Prostate gland (tissue), 2 donors: ENCODE data around the gene PHF21B. TPM values are rescaled to one million over a fixed set of nuclear protein-coding genes. Genes with fewer than 3 reads are reported as not detected.

Source experiments
- DNase-seq: peaks from one replicate; pipeline ENCODE4 v3.0.0-alpha.2; 2019; ENCODE audit warnings: low spot score
- H3K27ac ChIP-seq, 2 donors: fragments of 200-600 bp; sonication (generic); 2 replicates each; pipeline ENCODE4 v1.5.1; 2017 to 2019
- H3K27me3 ChIP-seq: fragments of 200-600 bp; sonication (generic); replicated peaks from 2 replicates; pipeline ENCODE4 v1.5.1; 2019; ENCODE audit not compliant: insufficient read depth
- H3K36me3 ChIP-seq, 2 donors: fragments of 200-600 bp; sonication (generic); 1 replicate in 1 of 2; 2 replicates in 1 of 2; pipeline versions ENCODE4 v1.5.1 to v1.8.1; 2017 to 2019
- H3K4me1 ChIP-seq: fragments of 200-600 bp; sonication (generic); replicated peaks from 2 replicates; pipeline ENCODE4 v1.5.1; 2019
- H3K4me3 ChIP-seq, 2 donors: fragments of 200-600 bp; sonication (generic); 2 replicates each; pipeline ENCODE4 v1.5.1; 2017 to 2019
- H3K9me3 ChIP-seq: fragments of 200-600 bp; sonication (generic); 2 replicates; pipeline ENCODE4 v1.5.1; 2017
- CTCF ChIP-seq, 4 experiments: fragments of 200-600 bp in 2 of 4; fragments of 450-650 bp in 2 of 4; sonication (generic) in 2 of 4; IDR thresholded peaks; 1 replicate in 3 of 4; 2 replicates in 1 of 4; pipeline ENCODE4 v1.5.1; 2016 to 2019; ENCODE audit warnings: antibody characterized with exemption in 4 of 4, mild to moderate bottlenecking in 2 of 4, moderate library complexity in 2 of 4
- POLR2A ChIP-seq: fragments of 450-650 bp; IDR thresholded peaks from one replicate; pipeline ENCODE4 v1.6.1; 2016; ENCODE audit warnings: antibody characterized with exemption, mild to moderate bottlenecking
- POLR2AphosphoS5 ChIP-seq: sonication (generic); formaldehyde crosslinking; IDR thresholded peaks from one replicate; pipeline ENCODE4 v1.6.1; 2017; ENCODE audit warnings: antibody characterized with exemption
- WGBS: methylation state at CpG from one replicate; pipeline ENCODE4 v1.1.5; 2018; 5-methylcytosine and 5-hydroxymethylcytosine counted together
- intact Hi-C: fragments of 100-400 bp; cut with DNase I; formaldehyde crosslinking; loops from one replicate; pipeline ENCODE4 v1.14.2; 2022
- total RNA-seq, 2 donors: library from RNA; depleted of rRNA; stranded (reverse); fragments of >200 nt; gene quantifications; one replicate each; pipeline ENCODE4 v1.1.0, GENCODE V29; 2016

PHF21B gene
- total RNA-seq, 2 donors from 2014 or later: 9.7 to 27.3 TPM

DNA sequence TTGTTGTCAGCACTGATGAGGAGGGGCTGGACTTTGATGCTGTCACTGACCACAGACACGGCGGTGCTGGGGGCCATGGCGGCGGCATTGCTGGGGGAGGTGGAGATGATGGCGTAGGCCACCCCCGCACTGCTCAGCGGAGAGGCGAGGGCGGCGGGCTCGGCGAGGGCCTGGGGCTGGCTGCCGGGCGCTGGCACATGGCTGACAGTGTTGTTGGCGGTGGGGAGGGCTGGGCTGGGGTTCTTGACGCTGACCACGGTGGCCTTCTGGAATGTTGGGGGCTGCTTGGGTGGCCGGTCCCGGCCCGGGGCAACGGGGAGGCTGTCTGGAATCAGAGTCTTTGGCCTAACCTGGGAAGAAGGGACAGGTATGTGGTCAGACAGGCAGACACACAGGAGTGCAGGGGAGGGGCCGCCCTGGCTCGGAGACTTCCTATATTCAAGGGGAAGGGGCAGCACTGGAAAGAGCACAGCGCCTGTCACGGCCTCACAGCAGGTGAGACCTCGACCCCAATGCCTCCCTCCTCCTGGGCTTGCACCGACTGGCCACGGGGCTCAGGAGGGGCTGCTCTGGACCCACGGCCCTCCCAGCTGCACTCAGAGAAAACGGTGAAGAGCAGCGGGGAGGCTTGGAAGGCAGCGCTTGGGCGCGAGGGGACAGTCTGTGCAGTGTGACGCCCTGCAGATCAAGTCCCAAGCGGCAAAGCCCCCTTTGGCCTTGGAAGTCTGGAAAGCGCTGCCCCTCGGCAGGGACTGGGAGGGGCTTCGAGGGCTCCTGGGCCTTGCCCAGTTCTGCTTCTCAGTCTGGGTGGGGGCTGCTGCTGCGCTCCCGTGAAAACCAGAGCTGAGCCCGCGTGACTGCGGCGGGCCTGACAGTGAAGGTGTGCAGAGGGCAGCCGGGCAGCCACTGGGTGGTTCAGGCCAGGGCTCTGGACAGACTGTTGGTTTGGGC lies 93.2 kb downstream of the PHF21B start:
- WGBS: 82% methylated on average over 45 of the region's 46 CpGs
- Histone ChIP-seq H3K9me3 (no peaks in the 10 kb centered on the region), H3K27me3 (no peaks in the 10 kb centered on the region), H3K27ac (no peak overlapping the region), H3K36me3 (no peaks in the 10 kb centered on the region), H3K4me1 (no peaks in the 10 kb centered on the region), H3K4me3 (no peak overlapping the region)
- no peak for DNase-seq
- intact Hi-C loops: no loop called here
- TF ChIP-seq POLR2AphosphoS5 (no peak), CTCF (IDR thresholded peaks at IDR 0.05) (no peak), POLR2A (no peak)

- intact Hi-C loops: no loop called here
- Histone ChIP-seq H3K27ac (no peak overlapping the region), H3K4me3 (no peak overlapping the region), H3K9me3 (no peaks in the 10 kb centered on the region), H3K27me3 (no peaks in the 10 kb centered on the region), H3K36me3 (no peaks in the 10 kb centered on the region), H3K4me1 (no peaks in the 10 kb centered on the region)
- WGBS: 90% methylated on average over 10 of the region's 10 CpGs
- DNase-seq: no peak
- TF ChIP-seq POLR2A: no peak
- TF ChIP-seq CTCF (IDR thresholded peaks at IDR 0.05): no peak
- TF ChIP-seq POLR2AphosphoS5: no peak
Measured at GRCh38 chr22:44915441-44915840, 94.4 kb downstream of the PHF21B start.

GRCh38 chr22:44914026-44914721 lies 95.6 kb downstream of the PHF21B start:
- Histone ChIP-seq H3K9me3 (no peaks in the 10 kb centered on the region), H3K4me3 (no peak overlapping the region), H3K27ac (no peak overlapping the region), H3K36me3 (no peaks in the 10 kb centered on the region), H3K4me1 (no peaks in the 10 kb centered on the region), H3K27me3 (no peaks in the 10 kb centered on the region)
- intact Hi-C loops: no loop called here
- DNase-seq: no peak
- TF ChIP-seq CTCF (IDR thresholded peaks at IDR 0.05) (no peak), POLR2AphosphoS5 (no peak), POLR2A (no peak)
- WGBS: 90% methylated on average over 13 of the region's 13 CpGs

- Histone ChIP-seq H3K4me1 (no peaks in the 10 kb centered on the region), H3K36me3 (no peaks in the 10 kb centered on the region), H3K27ac (no peak overlapping the region), H3K27me3 (no peaks in the 10 kb centered on the region), H3K9me3 (no peaks in the 10 kb centered on the region), H3K4me3 (no peak overlapping the region)
- WGBS: 93% methylated on average over 24 of the region's 24 CpGs
- intact Hi-C loops: no loop called here
- no peak for DNase-seq
- TF ChIP-seq POLR2AphosphoS5 (no peak), CTCF (IDR thresholded peaks at IDR 0.05) (no peak), POLR2A (no peak)
Measured at GRCh38 chr22:44913198-44913983, 96.4 kb downstream of the PHF21B start.
